GM21576 (cell line): ENCODE results near the gene ASCL3.
"Not testable (repeated sequence)": the region's sequence is repeated elsewhere in the genome, so short reads cannot be mapped to it uniquely, and the experiment has no call there.

Source experiments
- ATAC-seq: cut with Tn5 transposase; IDR thresholded peaks from one replicate; pipeline ENCODE4 v1.9.1; 2021; ENCODE audit warnings: mild to moderate bottlenecking, moderate library complexity; ENCODE audit not compliant: unreplicated experiment

Gene ASCL3, protein sequence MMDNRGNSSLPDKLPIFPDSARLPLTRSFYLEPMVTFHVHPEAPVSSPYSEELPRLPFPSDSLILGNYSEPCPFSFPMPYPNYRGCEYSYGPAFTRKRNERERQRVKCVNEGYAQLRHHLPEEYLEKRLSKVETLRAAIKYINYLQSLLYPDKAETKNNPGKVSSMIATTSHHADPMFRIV

DNA sequence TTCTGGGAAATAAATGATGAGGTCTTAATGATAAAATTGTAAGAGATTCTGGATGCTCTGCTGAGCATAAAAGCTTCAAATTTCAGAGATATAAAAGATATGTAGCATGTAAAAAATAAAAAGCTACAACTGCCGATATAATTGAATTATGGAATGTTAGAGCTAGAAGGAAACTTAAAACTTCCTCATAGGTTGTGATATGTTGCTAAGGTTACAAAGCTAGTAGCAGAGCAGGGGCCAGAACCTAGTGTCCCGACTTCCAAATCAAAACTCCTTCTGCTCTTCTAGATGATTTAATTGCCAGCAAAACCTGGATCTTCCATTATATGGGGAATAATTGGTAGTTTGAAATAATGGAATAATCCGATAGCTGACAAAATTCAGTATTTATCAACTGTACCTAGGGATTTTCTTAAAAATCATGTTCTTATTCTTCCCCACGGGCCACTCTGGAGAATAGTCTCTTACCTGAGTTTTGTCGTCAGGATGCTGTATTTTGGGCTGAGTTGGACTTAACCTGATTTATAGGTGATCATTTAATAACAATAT lies at the start of gene ASCL3:
TSS of gene ASCL3 (minus strand) at position 499 of the 549 bp plus-strand sequence. CDS start 4,855 bp downstream, outside the sequence.
- no peak for ATAC-seq

DNA sequence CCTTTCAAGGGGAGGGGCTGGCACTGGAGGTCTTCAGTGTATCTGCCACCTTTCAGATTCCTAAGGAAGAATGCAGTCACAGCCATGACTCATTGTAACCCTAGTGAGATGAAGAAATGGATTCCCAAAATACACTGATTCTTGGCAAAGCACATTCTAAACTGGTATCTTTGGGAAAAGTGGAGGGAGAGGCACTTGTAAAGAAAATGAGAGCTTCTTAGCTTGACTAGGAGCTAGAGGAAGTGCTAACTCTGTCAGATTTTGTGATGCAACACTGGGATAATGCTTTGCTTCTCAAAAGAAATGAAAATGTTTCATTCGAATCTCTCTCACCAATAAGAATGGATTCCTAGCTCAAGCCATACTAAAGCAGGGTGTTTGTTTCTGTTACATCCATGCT lies 46.6 kb upstream of the ASCL3 start:
- ATAC-seq: no peak

DNA sequence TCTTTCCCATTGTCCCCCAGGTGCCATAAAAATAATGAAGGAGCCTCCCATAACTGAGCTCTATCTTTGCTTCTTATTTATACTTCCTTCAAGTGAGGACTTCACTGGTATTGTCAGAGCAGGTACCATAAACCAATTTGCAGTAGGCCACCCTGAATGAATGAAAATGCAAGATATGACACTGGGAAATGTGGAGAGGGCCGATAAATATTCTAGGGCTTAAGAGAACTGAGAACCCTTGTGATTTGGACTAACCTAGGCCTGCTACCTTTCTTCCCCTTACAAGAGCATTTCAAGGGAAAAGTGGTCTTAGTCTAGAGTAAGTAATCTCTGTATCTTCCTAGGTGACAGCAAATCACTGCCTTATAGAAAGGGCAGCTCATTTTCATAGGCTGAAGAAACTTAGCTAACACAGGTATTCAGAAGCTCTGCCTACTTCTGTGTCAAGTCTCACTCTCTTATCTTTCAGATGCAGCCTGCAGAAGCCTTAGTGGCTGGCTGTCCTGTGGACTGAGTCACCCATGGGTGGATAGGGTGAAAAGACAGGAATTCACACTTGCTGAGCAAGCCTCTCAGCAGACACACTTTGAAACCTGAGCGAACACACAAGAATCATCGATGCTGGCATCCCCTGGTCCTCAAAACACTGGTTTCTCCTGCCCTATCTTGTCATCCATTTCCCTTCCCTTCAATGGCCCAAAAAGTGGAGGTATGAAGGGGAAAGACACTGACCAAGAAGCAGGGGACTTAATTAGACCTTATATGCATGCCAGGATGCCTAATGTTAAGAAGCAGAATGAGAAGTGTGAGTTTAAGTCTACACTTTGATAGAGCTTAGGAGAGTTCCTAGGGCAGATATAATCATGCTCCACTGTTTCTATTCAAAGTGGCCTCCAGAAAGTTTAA lies 45.8 kb upstream of the ASCL3 start:
- no peak for ATAC-seq

DNA sequence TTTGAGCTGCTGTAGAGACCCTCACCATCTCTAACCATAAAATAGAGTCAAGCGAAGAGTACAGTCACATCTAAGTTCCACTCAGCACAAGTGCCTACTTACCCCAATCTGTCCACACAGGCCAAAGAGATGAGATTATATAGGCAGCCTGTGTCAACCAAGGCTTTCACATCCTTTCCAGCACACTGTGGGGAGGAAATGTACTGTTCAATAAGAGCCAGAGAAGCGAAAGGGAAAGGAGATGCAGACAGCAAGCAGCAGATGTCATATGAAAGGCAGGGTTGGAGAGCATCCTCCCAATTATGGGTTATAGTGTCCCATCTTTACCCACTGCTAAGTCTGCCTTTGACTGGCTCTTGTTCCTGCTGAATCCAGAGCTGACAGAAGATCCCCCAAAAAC lies 44.6 kb upstream of the ASCL3 start:
- ATAC-seq: no peak

DNA sequence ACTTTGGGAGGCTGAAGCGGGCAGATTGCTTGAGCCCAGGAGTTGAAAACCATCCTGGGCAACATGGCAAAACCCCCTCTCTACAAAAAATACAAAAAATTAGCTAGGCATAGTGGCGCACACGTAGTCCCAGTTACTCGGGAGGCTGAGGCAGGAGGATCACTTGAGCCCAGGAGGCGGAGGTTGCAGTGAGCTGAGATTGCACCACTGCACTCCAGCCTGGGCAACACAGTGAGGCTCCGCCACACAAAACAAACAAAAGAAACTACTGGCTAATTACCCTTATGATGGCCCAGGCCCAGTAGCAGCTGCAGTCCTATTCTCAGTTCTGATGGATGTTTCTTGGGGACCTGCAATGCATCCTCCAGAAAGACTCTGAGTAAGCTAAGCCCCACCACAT lies 44.0 kb upstream of the ASCL3 start:
- ATAC-seq: not testable (repeated sequence)

DNA sequence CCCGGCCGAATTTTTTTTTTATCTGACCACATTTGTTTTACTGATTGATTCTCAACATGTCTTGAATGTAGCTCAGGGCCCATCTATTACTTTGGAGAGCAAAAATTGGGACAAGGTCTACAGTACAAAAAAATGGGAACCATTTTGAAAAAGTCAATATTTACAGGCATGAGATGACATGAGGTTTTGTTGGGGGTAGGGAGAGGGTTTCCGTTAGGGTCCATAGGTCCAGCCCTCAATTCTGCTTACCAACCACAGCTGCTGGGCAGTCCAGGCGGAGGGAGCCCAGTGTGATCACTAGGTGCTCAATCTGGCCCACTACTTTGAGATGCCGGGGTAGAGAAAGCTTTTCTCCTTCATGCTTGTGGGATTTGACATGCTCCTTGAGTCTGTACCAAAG lies 42.6 kb upstream of the ASCL3 start:
- ATAC-seq: no peak

DNA sequence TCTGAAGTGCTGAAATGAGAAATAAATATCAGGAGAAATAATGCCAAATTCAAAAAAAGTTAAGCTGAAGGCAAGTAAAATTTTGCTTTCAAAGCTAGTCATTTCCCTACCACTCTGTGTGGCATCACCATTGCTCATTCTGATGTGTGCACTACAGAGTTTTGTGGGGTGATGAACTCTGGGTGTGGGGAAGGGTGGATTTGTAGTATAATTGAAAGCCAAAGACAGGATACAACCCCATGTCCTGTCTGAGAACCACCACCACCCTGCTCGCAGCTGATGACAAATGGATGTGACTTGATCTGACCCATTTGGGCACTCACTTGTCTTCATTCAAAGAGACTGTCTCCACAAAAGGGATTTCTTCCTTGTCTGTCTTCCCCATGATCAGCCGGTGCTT lies 40.7 kb upstream of the ASCL3 start:
- no peak for ATAC-seq

DNA sequence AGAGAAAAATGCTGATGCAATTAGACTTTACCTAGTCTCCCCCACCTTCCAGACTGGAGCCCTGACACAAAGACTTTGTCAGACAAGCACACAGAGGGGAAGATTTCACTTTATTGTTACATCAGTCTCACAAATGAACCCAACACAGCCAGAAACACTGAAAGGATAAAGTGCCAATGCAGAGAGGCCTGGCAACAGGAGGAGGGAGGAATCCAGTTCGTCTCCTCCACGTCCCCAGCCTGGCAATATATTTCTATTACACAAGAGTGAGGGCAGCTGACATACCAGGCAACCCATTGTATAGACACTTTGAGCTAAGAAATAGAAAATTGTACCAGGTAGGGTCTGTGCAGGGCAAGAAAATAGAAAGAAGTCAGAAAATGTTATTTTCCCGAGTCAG lies 37.7 kb upstream of the ASCL3 start:
- no peak for ATAC-seq

DNA sequence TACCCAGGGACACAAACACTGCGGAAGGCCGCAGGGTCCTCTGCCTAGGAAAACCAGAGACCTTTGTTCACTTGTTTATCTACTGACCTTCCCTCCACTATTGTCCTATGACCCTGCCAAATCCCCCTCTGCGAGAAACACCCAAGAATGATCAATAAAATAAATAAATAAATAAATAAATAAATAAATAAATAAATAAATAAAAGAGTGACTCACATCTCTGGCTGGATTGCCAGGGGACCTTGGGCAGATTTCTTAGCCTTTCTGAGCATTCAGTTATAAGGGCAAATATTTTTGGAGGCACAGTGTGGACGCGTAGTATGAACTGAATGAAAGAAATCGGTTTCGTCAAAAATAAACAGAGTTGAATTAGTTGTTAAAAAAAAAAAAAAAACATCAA lies 36.5 kb upstream of the ASCL3 start:
- ATAC-seq: not testable (repeated sequence)

DNA sequence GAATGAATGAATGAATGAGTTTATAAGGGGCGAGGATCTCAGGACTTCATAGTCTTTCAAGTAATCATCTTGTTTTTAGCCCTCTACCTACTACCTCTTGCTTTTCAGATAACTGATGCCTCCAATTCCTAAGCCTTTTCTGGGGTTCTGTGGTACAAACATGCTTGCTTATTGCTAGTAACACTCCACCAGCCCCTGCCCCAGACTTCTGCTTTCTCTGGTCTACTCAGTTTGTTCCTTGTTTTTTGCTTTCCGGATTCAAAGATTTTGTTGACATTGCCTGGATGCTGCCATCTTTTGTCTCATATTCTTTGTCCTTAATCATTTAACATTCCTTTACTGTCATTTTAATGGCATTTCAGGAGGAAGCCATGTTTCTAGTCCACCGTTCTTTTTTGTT lies 30.3 kb upstream of the ASCL3 start:
- no peak for ATAC-seq

DNA sequence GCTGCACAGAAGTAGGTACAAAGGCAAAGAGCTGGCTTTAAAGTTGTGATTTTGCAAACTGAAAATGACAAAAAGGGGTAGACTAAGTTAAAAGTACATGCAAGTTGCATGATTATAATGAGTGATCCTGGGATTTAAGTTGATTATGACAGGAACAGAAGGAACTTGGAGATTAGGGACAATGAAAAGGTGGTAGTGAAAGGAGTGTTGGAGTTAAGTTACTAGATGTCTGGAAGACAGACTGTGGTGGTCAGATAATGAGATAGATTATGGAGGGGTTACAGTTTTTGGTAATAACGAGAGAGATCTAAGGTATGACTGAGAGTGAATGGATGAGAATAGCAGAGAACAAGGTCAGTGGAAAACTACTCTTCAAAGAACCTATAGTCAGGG lies 29.1 kb upstream of the ASCL3 start:
- no peak for ATAC-seq

DNA sequence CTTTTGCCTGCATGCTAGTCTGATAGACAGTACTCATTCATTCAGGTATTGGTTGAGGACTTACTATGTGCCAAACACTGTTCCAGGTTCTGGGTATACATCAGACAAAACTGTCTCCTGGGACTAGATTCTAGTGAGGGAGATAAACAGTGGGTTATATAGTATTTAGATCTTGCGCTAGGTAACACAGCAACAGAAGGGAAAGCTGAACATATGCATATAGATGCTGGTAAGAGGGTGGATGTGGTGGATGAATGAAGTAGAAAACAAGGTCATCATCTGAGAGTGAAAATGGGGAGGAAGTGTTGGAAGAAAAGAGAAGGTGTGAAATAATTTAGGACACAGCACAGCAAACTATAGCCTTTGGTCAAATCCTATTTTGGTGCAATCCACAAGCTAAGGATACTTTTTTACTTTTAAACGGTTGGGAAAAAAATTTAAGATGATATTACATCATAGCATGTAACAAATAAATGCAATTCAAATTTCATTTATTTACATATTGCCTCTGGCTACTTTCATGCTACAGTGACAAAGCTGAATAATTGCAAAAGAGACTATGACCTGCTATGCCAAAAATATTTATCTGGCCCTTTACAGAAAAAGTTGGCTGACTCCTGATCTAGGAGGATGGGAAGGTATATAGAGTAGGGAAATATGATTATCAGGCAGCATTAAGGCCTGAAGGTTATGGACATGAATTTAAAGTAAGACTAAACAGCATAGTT lies 28.5 kb upstream of the ASCL3 start:
- no peak for ATAC-seq

DNA sequence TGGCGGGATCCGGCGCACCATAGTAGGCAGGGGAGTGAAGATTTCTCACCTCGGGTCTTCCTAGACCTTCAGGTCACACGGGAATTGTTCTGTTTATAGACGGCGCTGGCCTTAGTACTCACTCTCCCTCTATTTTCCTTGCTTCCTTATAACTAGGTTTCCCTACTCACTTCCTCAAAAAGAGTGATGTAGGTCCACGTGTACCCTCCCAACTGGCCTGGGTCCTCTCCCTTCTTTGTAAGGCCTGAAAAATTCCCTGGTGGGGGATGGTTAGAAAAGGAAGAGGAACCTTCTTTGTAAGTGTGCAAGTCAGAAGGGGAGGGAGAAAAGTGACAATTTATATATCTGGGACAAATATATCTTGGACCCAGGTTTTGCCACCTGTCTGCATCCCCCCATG lies 24.4 kb upstream of the ASCL3 start:
- no peak for ATAC-seq

DNA sequence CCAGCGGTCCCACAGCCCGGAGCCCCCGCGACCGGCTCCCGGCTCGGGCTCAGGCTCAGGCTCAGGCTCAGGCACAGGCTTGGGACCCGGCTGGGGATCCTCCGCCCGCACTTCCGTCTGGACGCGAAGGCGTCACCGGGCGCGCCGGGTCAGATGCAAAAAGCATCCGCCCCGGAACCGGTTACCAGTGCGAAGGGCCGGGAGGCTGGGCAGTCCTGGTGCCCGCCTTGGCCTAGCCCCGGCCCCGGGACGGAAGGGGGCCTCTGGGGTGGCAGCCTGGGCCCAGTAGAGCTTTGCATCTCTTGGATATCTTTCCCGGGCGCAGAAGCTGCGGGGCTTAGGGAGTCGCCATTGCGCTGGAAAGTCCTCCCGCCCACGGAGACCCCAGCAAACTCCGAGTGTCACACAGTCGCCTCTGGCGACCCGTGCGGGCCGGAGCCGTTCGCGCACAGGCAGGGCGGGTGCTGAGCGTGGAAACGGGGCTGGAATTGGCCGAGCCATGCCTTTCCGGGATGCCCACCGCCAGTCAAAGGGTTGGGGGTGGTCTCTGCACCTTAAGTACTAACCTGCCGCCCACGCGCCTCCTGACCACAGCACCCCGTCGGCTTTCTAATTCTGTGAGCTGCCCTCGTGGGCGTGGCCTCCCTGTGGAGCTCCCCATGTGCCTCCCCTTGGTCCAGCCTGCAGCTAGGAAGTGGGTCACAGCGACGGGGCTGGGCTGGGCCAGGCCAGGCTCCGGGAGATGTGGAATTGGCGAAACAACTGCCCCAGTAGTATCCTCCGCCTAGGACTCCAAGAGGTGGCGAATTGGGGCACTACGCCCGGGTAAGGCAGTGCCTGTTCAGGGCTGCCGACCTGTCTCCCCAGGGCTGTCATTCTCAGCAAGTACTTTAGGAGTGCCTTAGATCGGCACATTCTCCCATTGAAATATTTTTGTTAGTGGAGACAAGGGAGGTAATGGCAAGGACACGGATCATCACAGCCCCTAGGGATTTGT lies 21.8 kb upstream of the ASCL3 start, which contains the start of gene TMEM9B:
TSS of gene TMEM9B (minus strand) at position 119 of the 997 bp plus-strand sequence. CDS start 129 bp downstream, outside the sequence.
- peak; percentile 72 for ATAC-seq

DNA sequence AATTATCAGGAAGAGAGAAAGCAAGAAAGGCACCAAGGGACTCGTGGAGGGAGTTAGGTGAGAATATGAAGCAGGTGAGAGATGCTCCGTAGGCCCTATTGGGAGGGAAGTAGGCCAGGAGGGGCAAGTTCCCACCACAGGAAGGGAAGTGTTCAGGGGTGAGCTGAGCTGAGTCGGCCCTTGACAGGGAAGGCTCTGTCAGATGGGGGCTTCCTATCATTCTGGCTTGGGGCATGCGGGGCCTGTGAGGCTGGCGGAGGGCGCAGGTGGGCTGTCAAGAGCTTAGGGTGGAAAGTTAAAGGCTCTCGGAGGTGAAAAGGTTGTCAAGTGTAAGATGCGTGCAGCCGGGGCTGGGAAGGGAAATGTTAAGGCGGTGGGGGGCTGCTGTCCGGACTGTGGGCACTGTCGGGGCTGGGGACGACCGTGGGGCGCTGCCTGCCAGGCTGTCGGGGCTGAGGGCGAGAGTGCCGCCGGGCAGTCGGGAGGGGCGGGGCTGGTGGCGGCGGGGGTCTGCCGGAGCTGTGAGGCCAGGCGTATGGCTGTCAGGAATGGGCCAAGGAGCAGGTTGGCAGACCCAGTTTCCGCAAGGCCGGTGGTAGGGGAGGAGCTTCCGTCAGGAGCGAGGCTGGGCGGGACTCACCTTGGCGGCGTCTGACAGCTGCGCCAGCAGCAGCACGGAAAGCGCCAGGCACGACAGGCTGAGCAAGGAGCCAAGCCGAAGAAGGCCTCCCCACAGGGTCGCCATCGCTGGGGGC lies 20.9 kb upstream of the ASCL3 start:
- peak; percentile 65 for ATAC-seq

DNA sequence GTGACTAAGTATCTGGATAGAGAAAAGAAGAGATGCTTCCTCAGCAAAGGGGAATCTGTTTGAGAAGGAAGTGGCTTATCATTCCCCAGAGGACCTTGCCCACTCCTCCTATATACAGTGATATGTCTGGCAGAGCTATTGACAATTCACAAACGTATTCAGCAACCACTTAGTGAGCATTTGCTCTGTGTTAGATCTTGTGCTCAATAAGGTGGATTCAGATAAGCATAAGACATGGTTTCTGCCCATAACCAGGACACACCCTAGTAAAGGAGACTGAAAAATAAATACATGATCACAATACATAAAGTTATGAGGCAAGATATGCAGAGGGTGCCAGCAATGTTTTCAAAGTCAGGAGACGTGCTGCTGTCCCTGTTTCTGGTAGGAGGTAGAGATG lies 20.0 kb upstream of the ASCL3 start:
- no peak for ATAC-seq

DNA sequence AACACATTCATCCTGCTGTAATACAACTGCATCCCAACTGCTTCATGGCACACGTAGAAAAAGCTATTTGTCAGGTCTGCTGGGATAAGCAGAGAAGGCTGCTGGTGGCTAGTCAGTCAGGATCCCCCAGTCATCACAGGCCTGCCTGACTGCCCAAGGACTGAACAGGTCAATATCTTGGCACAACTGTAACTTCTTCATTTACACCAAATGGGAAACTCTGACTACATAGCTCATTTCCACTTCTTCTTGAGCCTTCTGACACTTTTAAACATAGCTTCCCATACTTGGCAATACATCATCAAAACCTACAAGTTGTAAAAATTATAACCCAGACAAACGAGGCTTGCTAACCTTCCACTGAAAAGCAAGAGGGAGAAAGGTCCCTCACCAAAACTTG lies 18.6 kb upstream of the ASCL3 start:
- ATAC-seq: no peak

DNA sequence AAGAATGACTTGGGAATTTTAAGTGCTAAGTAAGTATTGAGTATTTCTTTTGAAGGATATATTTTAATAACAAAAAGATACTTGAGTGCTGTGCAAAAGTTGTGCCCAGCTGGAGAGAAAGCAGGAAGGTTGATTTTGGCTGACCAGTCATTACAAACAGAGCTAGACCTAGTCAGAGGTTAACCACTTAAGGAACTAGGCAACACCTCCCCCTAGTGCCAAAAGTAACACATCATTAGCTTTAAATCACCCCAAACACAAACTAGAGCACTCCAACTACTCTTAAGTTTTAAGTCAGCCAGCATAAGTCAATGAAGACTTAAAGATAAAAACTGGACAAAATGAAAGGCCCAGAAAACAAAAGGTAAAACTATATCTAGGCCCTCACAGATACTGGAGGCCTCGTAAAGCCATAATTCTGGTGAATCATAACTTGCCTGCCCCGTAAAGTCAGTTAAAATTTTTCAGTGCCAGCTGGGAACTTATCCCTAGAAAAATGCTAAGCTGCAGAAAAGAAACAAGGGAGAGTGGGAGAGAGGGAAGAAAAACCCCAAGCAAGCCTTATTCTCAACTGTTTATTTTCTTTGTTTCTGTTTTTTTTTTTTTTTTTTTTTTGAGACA lies 16.8 kb upstream of the ASCL3 start:
- peak; percentile 39 for ATAC-seq

DNA sequence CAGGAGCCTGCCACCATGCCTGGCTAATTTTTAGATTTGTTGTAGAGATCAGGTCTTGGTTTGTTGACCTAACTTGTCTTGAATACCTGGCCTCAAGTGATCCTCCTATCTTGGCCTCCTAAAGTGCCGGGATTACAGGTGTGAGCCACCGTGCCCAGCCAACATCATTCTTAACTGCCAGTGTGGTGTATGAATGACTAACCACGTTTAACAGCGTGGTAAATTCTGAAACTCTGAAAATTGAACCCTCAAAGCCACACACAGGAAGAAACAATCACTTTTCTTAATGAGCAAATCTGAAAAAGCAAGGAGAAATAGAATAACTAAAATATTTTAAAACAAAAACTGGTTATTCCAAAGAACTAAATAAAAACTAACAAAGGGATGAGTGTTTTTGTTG lies 14.0 kb upstream of the ASCL3 start:
- no peak for ATAC-seq
